ENCODE results near the gene CSTF2T.

- TF ChIP-seq POLR2A (IDR thresholded peaks at IDR 0.05) = no peak
- TF ChIP-seq CTCF (IDR thresholded peaks at IDR 0.05) = no peak
- no peak for TF ChIP-seq POLR2AphosphoS5 (IDR thresholded peaks at IDR 0.05)
Measured at GRCh38 chr10:51743146-51743545, 43.8 kb upstream of the CSTF2T start.

Measured in sigmoid colon (tissue), 4 donors.